ENCODE data around the gene FANCB. TPM values are rescaled to one million over a fixed set of nuclear protein-coding genes. Genes with fewer than 3 reads are reported as not detected.

The FANCB gene
- total RNA-seq, result under 1 TPM; 0.09 to 0.99 (median 0.27) TPM
- long read RNA-seq, result 0 reads

DNA sequence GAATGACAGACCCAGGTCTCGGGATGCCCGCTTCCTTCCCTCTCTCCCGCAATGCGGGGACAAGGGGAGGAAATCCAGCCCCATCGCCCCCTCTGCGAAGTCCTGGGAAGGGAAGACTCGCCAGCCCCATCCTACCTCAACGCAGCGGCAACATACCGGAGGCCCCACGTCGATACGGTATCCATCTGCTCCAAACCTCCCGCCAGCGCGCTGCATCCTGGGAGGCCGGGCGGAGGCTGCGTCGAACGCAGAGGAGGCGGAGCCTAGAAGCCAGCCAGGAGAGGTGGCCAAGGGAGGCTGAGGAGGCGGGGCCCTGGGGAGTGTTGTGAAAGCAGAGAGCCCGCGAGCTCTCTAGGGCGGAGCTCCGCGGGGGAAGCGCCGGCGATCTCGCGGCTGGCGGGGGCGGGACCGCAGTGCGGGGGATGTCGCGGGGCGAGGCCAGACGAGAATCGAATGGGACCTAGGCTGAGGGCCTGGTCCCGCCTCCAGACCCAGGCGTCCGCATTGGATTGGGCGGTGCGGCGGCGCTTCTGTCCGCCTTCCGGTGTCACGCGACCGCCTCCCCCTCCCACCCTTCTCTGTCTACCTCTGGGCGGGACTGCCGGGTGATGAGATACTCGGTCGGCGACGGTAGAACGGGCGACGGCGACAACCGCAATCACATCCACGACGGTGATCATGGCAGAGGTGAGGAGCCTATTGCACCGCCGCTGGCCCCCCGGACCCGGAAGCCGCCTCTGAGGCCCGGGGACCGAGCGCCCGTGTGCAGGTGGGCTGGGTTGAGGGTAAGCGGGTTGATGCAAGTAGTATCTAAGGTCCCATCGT is at the start of gene FANCB, which contains the start of gene MOSPD2:
TSS of gene FANCB (minus strand) at position 219 of the 825 bp plus-strand sequence. CDS start 7,559 bp downstream, outside the sequence.
TSS of gene MOSPD2 (plus strand) at position 571 of the 825 bp plus-strand sequence. CDS start at position 679, 108 bp downstream.
- TF ChIP-seq, protein P1, sequence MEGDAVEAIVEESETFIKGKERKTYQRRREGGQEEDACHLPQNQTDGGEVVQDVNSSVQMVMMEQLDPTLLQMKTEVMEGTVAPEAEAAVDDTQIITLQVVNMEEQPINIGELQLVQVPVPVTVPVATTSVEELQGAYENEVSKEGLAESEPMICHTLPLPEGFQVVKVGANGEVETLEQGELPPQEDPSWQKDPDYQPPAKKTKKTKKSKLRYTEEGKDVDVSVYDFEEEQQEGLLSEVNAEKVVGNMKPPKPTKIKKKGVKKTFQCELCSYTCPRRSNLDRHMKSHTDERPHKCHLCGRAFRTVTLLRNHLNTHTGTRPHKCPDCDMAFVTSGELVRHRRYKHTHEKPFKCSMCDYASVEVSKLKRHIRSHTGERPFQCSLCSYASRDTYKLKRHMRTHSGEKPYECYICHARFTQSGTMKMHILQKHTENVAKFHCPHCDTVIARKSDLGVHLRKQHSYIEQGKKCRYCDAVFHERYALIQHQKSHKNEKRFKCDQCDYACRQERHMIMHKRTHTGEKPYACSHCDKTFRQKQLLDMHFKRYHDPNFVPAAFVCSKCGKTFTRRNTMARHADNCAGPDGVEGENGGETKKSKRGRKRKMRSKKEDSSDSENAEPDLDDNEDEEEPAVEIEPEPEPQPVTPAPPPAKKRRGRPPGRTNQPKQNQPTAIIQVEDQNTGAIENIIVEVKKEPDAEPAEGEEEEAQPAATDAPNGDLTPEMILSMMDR (IDR thresholded peaks at IDR 0.05), result no peak
- TF ChIP-seq POLR2A (IDR thresholded peaks at IDR 0.05), result peak; percentile 55
- ATAC-seq (peak; percentile 98 to 99 (median 99)), DNase-seq (peak; percentile 94 to 96 (median 95))
- H3K4me3 ChIP-seq, result peak within 1 kb of the TSS; percentile 52 to 72 (median 59)
- H3K27me3 ChIP-seq, result no peaks in the 10 kb centered on the region
- H3K36me3 ChIP-seq, result no peaks in the 10 kb centered on the region
- WGBS (ENCODE audit: insufficient coverage, low coverage, low lambda C conversion rate, missing lambda C conversion rate), result 19% methylated on average over 12 of the region's 78 CpGs
- intact Hi-C loops (cut with DNase I), result no loop called here
- no peaks in the 10 kb centered on the region for H3K9me3 ChIP-seq
- peak within 1 kb of the TSS; percentile 52 to 77 (median 58) for H3K27ac ChIP-seq
- H3K4me1 ChIP-seq, result peaks cover 0 to 4% (median 0%) of the 10 kb centered on the region in 4 donors

DNA sequence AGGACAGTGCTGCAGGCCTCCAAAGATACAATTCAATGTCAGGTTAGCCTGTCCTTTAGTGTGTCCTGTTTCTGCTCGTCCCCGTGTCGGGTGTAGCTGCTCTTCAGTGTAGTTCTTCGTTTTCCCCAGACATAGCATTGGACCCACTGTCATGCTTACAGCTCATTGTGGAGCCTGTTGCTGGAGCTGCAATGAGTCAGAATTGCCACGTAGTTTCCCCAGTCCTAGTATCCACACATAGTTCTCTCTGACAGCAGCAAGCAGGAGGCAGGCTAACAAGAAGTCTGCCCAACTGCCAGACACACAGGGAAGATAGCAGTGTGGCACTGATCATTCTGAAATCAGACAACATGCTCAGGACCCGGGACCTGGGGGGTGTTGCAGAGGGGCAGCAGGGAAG is 49.6 kb upstream of the FANCB start:
- intact Hi-C loops (cut with DNase I), result no loop called here
- Histone ChIP-seq H3K4me1 (no peaks in the 10 kb centered on the region), H3K4me3 (no peak overlapping the region), H3K36me3 (no peaks in the 10 kb centered on the region), H3K9me3 (no peaks in the 10 kb centered on the region), H3K27ac (no peak overlapping the region), H3K27me3 (no peaks in the 10 kb centered on the region)
- ATAC-seq (no peak), DNase-seq (no peak)
- 63% methylated on average over 4 of the region's 6 CpGs for WGBS (ENCODE audit: insufficient coverage, low coverage, low lambda C conversion rate, missing lambda C conversion rate)
- no peak for TF ChIP-seq POLR2A (IDR thresholded peaks at IDR 0.05)
- TF ChIP-seq, protein P1 (IDR thresholded peaks at IDR 0.05), result no peak

DNA sequence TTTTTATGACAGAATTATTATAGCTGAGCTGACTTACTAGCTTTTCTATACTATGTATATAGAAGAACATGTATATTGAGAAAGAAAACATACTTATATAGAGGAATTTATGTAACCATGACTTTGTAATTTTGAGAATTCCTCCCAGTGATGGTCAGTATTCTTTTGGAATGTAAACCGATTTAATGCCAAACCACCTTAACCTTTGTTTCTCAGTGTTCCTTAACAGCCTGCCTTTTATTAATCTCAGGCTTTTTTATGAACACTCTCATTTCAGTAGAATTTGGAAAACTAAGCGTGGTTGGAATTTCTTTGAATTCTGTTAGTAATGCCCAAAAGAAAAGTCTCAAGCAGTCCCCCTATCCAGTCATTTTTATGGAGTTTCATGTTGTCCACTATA is 47.3 kb upstream of the FANCB start:
- no peaks in the 10 kb centered on the region for H3K4me1 ChIP-seq
- WGBS (ENCODE audit: insufficient coverage, low coverage, low lambda C conversion rate, missing lambda C conversion rate), result 64% methylated on average over 2 of the region's 2 CpGs
- no peak overlapping the region for H3K4me3 ChIP-seq
- no peaks in the 10 kb centered on the region for H3K9me3 ChIP-seq
- intact Hi-C loops (cut with DNase I), result no loop called here
- no peaks in the 10 kb centered on the region for H3K36me3 ChIP-seq
- no peak for DNase-seq
- no peak for TF ChIP-seq POLR2A (IDR thresholded peaks at IDR 0.05)
- TF ChIP-seq, protein P1 (IDR thresholded peaks at IDR 0.05), result no peak
- ATAC-seq, result no peak
- H3K27ac ChIP-seq, result no peak overlapping the region
- no peaks in the 10 kb centered on the region for H3K27me3 ChIP-seq

DNA sequence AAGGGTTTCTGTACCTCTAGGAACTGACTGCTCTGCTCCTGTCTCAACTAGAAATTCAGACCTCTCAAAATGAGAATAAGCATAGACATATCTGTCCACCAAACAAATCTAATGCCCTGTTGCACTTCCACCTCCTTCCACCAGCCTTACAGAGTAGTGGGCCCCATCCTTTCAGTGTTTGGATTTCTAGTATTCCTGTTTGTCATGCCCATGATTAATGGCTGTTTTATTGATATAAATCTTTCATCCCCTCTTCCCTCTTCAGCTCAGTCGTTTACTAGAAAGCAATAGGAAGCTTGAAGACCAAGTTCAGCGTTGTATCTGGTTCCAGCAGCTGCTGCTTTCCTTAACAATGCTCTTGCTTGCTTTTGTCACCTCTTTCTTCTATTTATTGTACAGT is 46.5 kb upstream of the FANCB start:
- DNase-seq, result no peak
- intact Hi-C loops (cut with DNase I), result no loop called here
- TF ChIP-seq, protein P1 (IDR thresholded peaks at IDR 0.05), result no peak
- TF ChIP-seq POLR2A (IDR thresholded peaks at IDR 0.05), result no peak
- H3K4me3 ChIP-seq, result no peak overlapping the region
- no peaks in the 10 kb centered on the region for H3K27me3 ChIP-seq
- H3K36me3 ChIP-seq, result no peaks in the 10 kb centered on the region
- H3K27ac ChIP-seq, result no peak overlapping the region
- no peaks in the 10 kb centered on the region for H3K9me3 ChIP-seq
- 44% methylated on average over 2 of the region's 2 CpGs for WGBS (ENCODE audit: insufficient coverage, low coverage, low lambda C conversion rate, missing lambda C conversion rate)
- H3K4me1 ChIP-seq, result no peaks in the 10 kb centered on the region
- ATAC-seq, result no peak
